Activated B cell treated with CpG ODN at 0.5 μM for 24 hours (primary cell): Measurements from ENCODE around the gene RBMS3. TPM values are rescaled to one million over a fixed set of nuclear protein-coding genes. Genes with fewer than 3 reads are reported as not detected.

Experiments used
- ATAC-seq: fragments of 200-7000 bp; cut with Tn5 transposase; one replicate; pipeline ENCODE4 v1.10.0; 2021; ENCODE audit warnings: low read depth, mild to moderate bottlenecking, moderate library complexity
- CTCF ChIA-PET: fragments of 350-600 bp; sonication (Branson Sonifier 250); formaldehyde crosslinking; loops from one replicate; lab custom pipeline; 2021; ENCODE audit warnings: antibody characterized with exemption; lab: Charles Lee
- POLR2A ChIA-PET: fragments of 350-600 bp; sonication (Branson Sonifier 250); formaldehyde crosslinking; loops from one replicate; lab custom pipeline; 2021; ENCODE audit warnings: antibody characterized with exemption; lab: Charles Lee
- DNase-seq: peaks from one replicate; pipeline ENCODE4 v3.0.0; 2022
- H3K27ac Mint-ChIP-seq: one replicate; pipeline ENCODE4 v1.8.0; 2020; ENCODE audit warnings: mixed read lengths
- H3K27me3 Mint-ChIP-seq: one replicate; pipeline ENCODE4 v1.8.0; 2021; ENCODE audit warnings: mixed read lengths
- H3K36me3 Mint-ChIP-seq: one replicate; pipeline ENCODE4 v1.8.0; 2021; ENCODE audit warnings: low read depth, mixed read lengths
- H3K4me1 Mint-ChIP-seq: one replicate; pipeline ENCODE4 v1.8.0; 2021; ENCODE audit warnings: mixed read lengths
- H3K4me3 Mint-ChIP-seq: one replicate; pipeline ENCODE4 v1.8.0; 2020; ENCODE audit warnings: mild to moderate bottlenecking, mixed read lengths
- H3K9me3 Mint-ChIP-seq: one replicate; pipeline ENCODE4 v1.8.0; 2020; ENCODE audit warnings: mixed read lengths
- intact Hi-C: fragments of 100-400 bp; cut with micrococcal nuclease; formaldehyde crosslinking; loops from one replicate; pipeline ENCODE4 v1.15.1; 2024
- total RNA-seq: library from RNA; stranded (reverse); gene quantifications from 2 replicates; pipeline ENCODE4 v1.2.3, GENCODE V29; 2022
- TF ChIP-seq, protein P1 (sequence below): fragments of 200-600 bp; IDR thresholded peaks from one replicate; pipeline ENCODE4 v1.8.0; 2022; ENCODE audit warnings: antibody characterized with exemption, mild to moderate bottlenecking

The RBMS3 gene
- total RNA-seq, 1 donor from 2014 or later = 0.31 TPM

- intact Hi-C loops = no loop called here
- TF ChIP-seq, protein P1, sequence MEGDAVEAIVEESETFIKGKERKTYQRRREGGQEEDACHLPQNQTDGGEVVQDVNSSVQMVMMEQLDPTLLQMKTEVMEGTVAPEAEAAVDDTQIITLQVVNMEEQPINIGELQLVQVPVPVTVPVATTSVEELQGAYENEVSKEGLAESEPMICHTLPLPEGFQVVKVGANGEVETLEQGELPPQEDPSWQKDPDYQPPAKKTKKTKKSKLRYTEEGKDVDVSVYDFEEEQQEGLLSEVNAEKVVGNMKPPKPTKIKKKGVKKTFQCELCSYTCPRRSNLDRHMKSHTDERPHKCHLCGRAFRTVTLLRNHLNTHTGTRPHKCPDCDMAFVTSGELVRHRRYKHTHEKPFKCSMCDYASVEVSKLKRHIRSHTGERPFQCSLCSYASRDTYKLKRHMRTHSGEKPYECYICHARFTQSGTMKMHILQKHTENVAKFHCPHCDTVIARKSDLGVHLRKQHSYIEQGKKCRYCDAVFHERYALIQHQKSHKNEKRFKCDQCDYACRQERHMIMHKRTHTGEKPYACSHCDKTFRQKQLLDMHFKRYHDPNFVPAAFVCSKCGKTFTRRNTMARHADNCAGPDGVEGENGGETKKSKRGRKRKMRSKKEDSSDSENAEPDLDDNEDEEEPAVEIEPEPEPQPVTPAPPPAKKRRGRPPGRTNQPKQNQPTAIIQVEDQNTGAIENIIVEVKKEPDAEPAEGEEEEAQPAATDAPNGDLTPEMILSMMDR = no peak
- ATAC-seq (no peak), DNase-seq (no peak)
- Mint-ChIP-seq H3K27ac (no peak overlapping the region), H3K9me3 (peaks cover 4% of the 10 kb centered on the region), H3K4me1 (no peaks in the 10 kb centered on the region), H3K36me3 (no peaks in the 10 kb centered on the region), H3K4me3 (no peak overlapping the region), H3K27me3 (no peaks in the 10 kb centered on the region)
- ChIA-PET POLR2A (no interaction called here), CTCF (no interaction called here)
These were observed 331.7 kb downstream of the RBMS3 start for GRCh38 chr3:29612536-29612935.

DNA sequence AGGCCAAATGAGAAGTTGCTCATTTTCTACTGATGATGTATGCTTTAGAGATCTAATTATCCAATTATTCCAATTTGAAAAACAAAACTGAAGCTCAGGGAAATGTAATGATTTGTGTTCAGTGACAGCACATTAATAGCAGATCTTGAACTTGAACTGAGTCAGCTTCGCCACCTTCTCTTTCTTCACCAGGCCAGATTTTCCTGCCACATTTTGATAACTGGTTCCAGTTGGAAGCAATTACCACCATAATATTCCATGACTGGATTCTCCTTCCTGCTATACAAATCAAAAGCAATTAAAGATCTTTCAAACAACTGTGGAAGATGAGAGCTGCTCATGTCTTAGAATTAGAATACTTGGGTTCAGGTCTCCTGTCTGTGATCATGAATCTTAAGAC is 334.1 kb downstream of the RBMS3 start:
- Mint-ChIP-seq H3K4me1 (no peaks in the 10 kb centered on the region), H3K9me3 (peaks cover 4% of the 10 kb centered on the region), H3K27me3 (no peaks in the 10 kb centered on the region), H3K27ac (no peak overlapping the region), H3K4me3 (no peak overlapping the region), H3K36me3 (no peaks in the 10 kb centered on the region)
- no peak for DNase-seq
- TF ChIP-seq, protein P1 = no peak
- no peak for ATAC-seq
- intact Hi-C loops = no loop called here
- CTCF ChIA-PET = no interaction called here
- POLR2A ChIA-PET = no interaction called here

- ChIA-PET POLR2A (no interaction called here), CTCF (no interaction called here)
- intact Hi-C loops = no loop called here
- no peak overlapping the region for H3K4me3 Mint-ChIP-seq
- no peak for DNase-seq
- H3K27me3 Mint-ChIP-seq = no peaks in the 10 kb centered on the region
- ATAC-seq = no peak
- no peaks in the 10 kb centered on the region for H3K36me3 Mint-ChIP-seq
- peaks cover 4% of the 10 kb centered on the region for H3K9me3 Mint-ChIP-seq
- TF ChIP-seq, protein P1 = no peak
- H3K27ac Mint-ChIP-seq = no peak overlapping the region
- H3K4me1 Mint-ChIP-seq = no peaks in the 10 kb centered on the region
These were observed 337.8 kb downstream of the RBMS3 start for GRCh38 chr3:29618395-29619282.

GRCh38 chr3:29619676-29620075 is 338.8 kb downstream of the RBMS3 start:
- ChIA-PET POLR2A (no interaction called here), CTCF (no interaction called here)
- TF ChIP-seq, protein P1 = no peak
- Mint-ChIP-seq H3K27ac (no peak overlapping the region), H3K4me1 (no peaks in the 10 kb centered on the region), H3K9me3 (no peaks in the 10 kb centered on the region), H3K27me3 (no peaks in the 10 kb centered on the region), H3K4me3 (no peak overlapping the region), H3K36me3 (no peaks in the 10 kb centered on the region)
- intact Hi-C loops = no loop called here
- ATAC-seq (no peak), DNase-seq (no peak)

DNA sequence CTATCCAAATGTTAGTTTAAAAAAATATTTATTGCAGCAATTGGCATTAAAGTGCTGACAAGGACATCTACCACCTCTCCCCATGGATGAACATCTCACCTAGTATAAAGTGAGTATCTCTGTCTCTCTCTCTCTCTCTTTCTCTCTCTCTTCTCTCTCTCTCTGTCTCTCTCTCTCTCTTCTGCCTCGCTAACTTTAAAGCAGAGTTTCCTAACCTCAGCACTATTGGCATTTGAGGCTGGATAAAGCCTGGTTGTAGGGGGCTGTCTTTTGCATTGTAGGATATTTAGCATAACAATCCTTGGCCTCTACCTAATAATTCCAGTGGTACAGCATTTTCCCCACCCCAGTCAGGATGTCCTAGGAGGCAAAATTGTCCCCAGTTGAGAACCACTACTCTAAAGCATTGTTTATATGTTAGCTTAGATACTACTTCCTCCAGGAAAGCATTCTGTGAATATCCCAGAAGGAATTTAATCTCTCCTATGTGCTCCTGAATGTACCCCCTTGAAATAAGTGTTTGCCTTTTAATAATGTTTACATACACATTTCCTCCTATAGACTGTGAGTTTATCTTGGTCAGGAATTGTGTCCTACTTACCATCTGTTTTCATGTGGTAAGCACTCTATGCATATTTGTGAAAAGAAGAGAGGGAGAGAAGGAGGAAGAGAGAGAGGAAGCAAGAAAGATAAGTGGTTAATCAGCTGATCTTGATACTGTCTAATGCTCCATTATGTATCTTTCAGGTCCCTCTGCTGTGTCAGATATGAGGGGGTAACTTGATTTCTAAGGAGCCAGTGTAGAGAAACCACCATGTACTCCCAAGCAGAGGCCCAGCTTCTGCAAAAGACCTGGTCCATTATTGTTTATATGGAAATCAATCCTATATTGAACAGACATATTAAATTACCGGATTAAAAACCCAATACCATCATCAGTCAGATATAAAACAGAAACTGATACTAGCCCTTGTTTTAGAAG is 346.6 kb downstream of the RBMS3 start:
- no peak for DNase-seq
- TF ChIP-seq, protein P1 = no peak
- Mint-ChIP-seq H3K27me3 (no peaks in the 10 kb centered on the region), H3K27ac (no peak overlapping the region), H3K4me3 (no peak overlapping the region), H3K9me3 (no peaks in the 10 kb centered on the region), H3K36me3 (no peaks in the 10 kb centered on the region), H3K4me1 (no peaks in the 10 kb centered on the region)
- ChIA-PET POLR2A (no interaction called here), CTCF (no interaction called here)
- intact Hi-C loops = no loop called here
- no peak for ATAC-seq
